HEK293T (cell line): ENCODE data around the gene ONECUT1.

ENCODE experiments used
- BHLHE40 ChIP-seq: fragments of 450-650 bp; IDR thresholded peaks from 2 replicates; pipeline ENCODE4 v1.6.1; 2016; ENCODE audit warnings: mild to moderate bottlenecking, moderate library complexity, borderline replicate concordance
- ELF4 ChIP-seq: fragments of 450-650 bp; IDR thresholded peaks from 2 replicates; pipeline ENCODE4 v1.6.1; 2017; ENCODE audit warnings: antibody characterized with exemption
- FOXK2 ChIP-seq: fragments of 450-650 bp; IDR thresholded peaks from 2 replicates; pipeline ENCODE4 v1.6.1; 2016; ENCODE audit warnings: mild to moderate bottlenecking
- FOXM1 ChIP-seq: fragments of 450-650 bp; IDR thresholded peaks from 2 replicates; pipeline ENCODE4 v1.6.1; 2017; ENCODE audit warnings: mild to moderate bottlenecking, borderline replicate concordance
- NFRKB ChIP-seq: fragments of 450-650 bp; IDR thresholded peaks from 2 replicates; pipeline ENCODE4 v1.6.1; 2016; ENCODE audit warnings: mild to moderate bottlenecking, moderate library complexity
- SP1 ChIP-seq: fragments of 450-650 bp; IDR thresholded peaks from 2 replicates; pipeline ENCODE4 v1.6.1; 2017
- SUZ12 ChIP-seq: fragments of 450-650 bp; IDR thresholded peaks from 2 replicates; pipeline ENCODE4 v1.6.1; 2016; ENCODE audit warnings: mild to moderate bottlenecking
- TARDBP ChIP-seq: fragments of 450-650 bp; IDR thresholded peaks from 2 replicates; pipeline ENCODE4 v1.6.1; 2016

DNA sequence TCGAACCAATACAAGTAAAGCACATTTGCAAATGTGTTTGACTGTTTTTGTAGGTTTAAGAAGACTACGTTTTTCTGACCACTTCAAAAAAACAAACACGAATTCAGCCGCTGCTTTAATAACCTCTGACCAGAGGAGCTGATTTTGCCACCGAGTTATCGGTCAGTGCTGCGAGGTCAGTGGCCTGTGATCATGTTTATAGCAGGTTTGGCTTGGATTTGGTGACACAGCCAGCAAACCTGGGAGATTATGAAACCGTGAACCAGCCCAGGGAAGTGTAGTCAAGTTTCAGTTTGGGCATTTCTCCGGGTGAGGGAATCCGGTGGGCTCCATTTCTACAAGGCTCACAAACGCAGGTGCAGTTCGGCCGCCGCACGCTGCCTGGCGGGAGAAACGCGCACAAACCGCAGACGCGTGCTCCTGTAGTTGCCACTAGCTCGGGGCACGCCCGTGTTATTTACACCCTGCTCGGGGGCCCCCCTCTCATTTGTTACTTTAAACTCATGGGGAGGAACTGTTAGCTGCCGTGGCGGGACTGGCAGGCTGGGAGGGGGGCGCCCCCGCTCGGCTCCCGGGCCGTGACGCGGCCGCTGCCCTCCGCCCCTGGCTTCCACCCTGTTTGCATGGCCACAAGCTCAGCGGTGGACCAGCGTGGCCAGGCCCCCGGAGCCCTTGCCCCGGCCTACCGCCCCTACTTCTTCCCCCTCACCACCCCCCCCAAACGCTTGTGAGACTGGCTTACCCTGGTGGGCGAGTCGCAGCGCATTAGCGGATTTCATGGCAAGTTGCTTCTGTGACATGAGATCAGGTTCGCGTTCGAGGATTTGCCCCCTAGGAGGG lies 13.6 kb upstream of the ONECUT1 start:
- no peak for TF ChIP-seq SUZ12
- no peak for TF ChIP-seq SP1
- TF ChIP-seq FOXM1, result no peak
- TF ChIP-seq NFRKB, result no peak
- TF ChIP-seq BHLHE40, result no peak
- no peak for TF ChIP-seq FOXK2
- TF ChIP-seq ELF4, result no peak
- TF ChIP-seq TARDBP, result no peak
